Smooth muscle cell (in vitro differentiated cells): ENCODE measurements around the gene PHF20. TPM values are rescaled to one million over a fixed set of nuclear protein-coding genes. Genes with fewer than 3 reads are reported as not detected.
A peak's percentile ranks its signal among the peaks of the same experiment; 100 is the strongest.

Experiments used
- DNase-seq: peaks from one replicate; lab custom pipeline; 2025; ENCODE audit not compliant: unreplicated experiment; lab: John Stamatoyannopoulos, UW
- H2AFZ ChIP-seq: fragments of 200-600 bp; sonication (generic); 2 replicates; pipeline ENCODE4 v1.6.0; 2016; ENCODE audit warnings: antibody characterized with exemption, low read depth, mild to moderate bottlenecking
- H3F3A ChIP-seq: fragments of 200-600 bp; sonication (generic); 2 replicates; pipeline ENCODE4 v1.6.0; 2017; ENCODE audit warnings: antibody characterized with exemption, low read depth
- H3K27ac ChIP-seq: fragments of 200-600 bp; sonication (generic); 2 replicates; pipeline ENCODE4 v1.5.1; 2016; ENCODE audit warnings: low read depth, mild to moderate bottlenecking
- H3K27me3 ChIP-seq: fragments of 200-600 bp; sonication (generic); 2 replicates; pipeline ENCODE4 v1.6.1; 2016; ENCODE audit warnings: low read depth, mild to moderate bottlenecking
- H3K36me3 ChIP-seq: fragments of 200-600 bp; sonication (generic); 2 replicates; pipeline ENCODE4 v1.5.1; 2016; ENCODE audit warnings: low read depth
- H3K4me1 ChIP-seq: fragments of 200-600 bp; sonication (generic); 2 replicates; pipeline ENCODE4 v1.5.1; 2016; ENCODE audit warnings: low read depth
- H3K4me2 ChIP-seq: fragments of 200-600 bp; sonication (generic); 2 replicates; pipeline ENCODE4 v1.6.0; 2016; ENCODE audit warnings: mild to moderate bottlenecking
- H3K4me3 ChIP-seq: fragments of 200-600 bp; sonication (generic); 2 replicates; pipeline ENCODE4 v1.5.1; 2016; ENCODE audit warnings: mild to moderate bottlenecking
- H3K79me2 ChIP-seq: fragments of 200-600 bp; sonication (generic); 2 replicates; pipeline ENCODE4 v1.6.0; 2016; ENCODE audit warnings: low read depth, mild to moderate bottlenecking
- H3K9ac ChIP-seq: fragments of 200-600 bp; sonication (generic); 2 replicates; pipeline ENCODE4 v1.6.0; 2016; ENCODE audit warnings: low read depth
- H3K9me3 ChIP-seq: fragments of 200-600 bp; sonication (generic); replicated peaks from 2 replicates; pipeline ENCODE4 v1.5.1; 2016; ENCODE audit warnings: low read depth
- H4K20me1 ChIP-seq: fragments of 200-600 bp; sonication (generic); 2 replicates; pipeline ENCODE4 v1.6.0; 2016; ENCODE audit warnings: low read depth
- WGBS: methylation state at CpG from one replicate; pipeline ENCODE4 v1.1.7; 2016; ENCODE audit warnings: low lambda C conversion rate; 5-methylcytosine and 5-hydroxymethylcytosine counted together
- polyA plus RNA-seq: library from polyadenylated mRNA; unstranded; fragments of >200 nt; fragmentation: Nextera tagmentation; extraction: Ambion mirVana; gene quantifications from 2 replicates; pipeline ENCODE4 v1.2.1, GENCODE V29; 2016
- total RNA-seq: library from RNA; depleted of rRNA; stranded (reverse); fragments of >200 nt; gene quantifications from 2 replicates; pipeline ENCODE4 v1.2.3, GENCODE V29; 2014
- TF ChIP-seq, protein P1 (sequence below): fragments of 200-600 bp; sonication (generic); IDR thresholded peaks from 2 replicates; pipeline ENCODE4 v1.5.1; 2017; ENCODE audit warnings: borderline replicate concordance, mild to moderate bottlenecking, antibody characterized with exemption; ENCODE audit not compliant: insufficient read depth, poor library complexity, severe bottlenecking

The PHF20 gene
- total and polyA plus RNA-seq, 2 experiments from 2014 or later, result 23.3 to 27.4 TPM

DNA sequence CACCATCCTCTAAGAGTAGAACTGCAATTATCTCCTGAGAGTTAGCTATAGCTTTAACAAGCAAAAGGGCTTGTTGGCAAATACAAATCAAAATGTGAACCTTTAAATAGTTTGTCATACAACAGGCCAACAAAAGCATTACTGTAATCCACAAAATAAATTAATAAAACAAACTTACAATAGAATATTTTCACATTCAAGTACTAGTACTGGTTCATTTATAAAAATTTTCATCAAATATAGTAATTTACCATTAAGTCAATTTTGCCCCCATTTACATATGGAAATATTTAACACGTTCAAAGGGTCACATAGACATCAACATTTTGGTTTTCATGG is 39.2 kb upstream of the PHF20 start:
- WGBS, result 86% methylated on average over 1 of the region's 1 CpG
- no peak overlapping the region for H3K4me3 ChIP-seq
- peaks cover 48% of the 10 kb centered on the region for H3K36me3 ChIP-seq
- no peaks in the 10 kb centered on the region for H3K27me3 ChIP-seq
- peaks cover 22% of the 10 kb centered on the region for H3F3A ChIP-seq
- H3K4me2 ChIP-seq, result no peak overlapping the region
- H2AFZ ChIP-seq, result no peak overlapping the region
- H3K79me2 ChIP-seq, result peaks cover 100% of the 10 kb centered on the region
- TF ChIP-seq, protein P1, sequence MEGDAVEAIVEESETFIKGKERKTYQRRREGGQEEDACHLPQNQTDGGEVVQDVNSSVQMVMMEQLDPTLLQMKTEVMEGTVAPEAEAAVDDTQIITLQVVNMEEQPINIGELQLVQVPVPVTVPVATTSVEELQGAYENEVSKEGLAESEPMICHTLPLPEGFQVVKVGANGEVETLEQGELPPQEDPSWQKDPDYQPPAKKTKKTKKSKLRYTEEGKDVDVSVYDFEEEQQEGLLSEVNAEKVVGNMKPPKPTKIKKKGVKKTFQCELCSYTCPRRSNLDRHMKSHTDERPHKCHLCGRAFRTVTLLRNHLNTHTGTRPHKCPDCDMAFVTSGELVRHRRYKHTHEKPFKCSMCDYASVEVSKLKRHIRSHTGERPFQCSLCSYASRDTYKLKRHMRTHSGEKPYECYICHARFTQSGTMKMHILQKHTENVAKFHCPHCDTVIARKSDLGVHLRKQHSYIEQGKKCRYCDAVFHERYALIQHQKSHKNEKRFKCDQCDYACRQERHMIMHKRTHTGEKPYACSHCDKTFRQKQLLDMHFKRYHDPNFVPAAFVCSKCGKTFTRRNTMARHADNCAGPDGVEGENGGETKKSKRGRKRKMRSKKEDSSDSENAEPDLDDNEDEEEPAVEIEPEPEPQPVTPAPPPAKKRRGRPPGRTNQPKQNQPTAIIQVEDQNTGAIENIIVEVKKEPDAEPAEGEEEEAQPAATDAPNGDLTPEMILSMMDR, result no peak
- no peak overlapping the region for H3K9ac ChIP-seq
- peak overlapping the region; percentile 18 for H3K27ac ChIP-seq
- H4K20me1 ChIP-seq, result peaks cover 100% of the 10 kb centered on the region
- no peak for DNase-seq
- no peaks in the 10 kb centered on the region for H3K9me3 ChIP-seq
- H3K4me1 ChIP-seq, result peaks cover 16% of the 10 kb centered on the region

DNA sequence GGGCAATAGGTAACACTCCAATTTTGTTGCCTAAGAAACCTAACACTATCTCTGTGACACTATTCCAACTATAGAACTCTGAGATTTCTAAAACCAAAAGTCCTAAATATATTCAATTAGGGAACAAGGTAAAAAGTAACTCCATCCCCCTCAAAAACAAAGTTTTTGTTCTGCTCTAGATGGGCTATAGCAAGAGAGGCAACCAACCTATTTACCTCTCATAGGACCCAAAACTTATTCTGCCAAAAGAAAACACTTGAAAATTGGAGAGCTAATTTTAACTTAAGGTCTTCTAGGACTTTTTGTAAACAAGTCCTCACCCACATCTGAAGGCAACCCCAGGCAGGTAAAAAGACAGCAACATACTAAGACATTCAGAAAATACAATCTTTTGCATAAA is 37.4 kb upstream of the PHF20 start:
- Histone ChIP-seq H3K9me3 (no peaks in the 10 kb centered on the region), H3K27ac (peak overlapping the region; percentile 22), H3K4me3 (no peak overlapping the region), H3K36me3 (peaks cover 43% of the 10 kb centered on the region), H3K9ac (no peak overlapping the region), H3F3A (peaks cover 24% of the 10 kb centered on the region), H3K27me3 (no peaks in the 10 kb centered on the region), H3K79me2 (peaks cover 100% of the 10 kb centered on the region), H2AFZ (no peak overlapping the region), H3K4me1 (peaks cover 27% of the 10 kb centered on the region), H3K4me2 (peak overlapping the region; percentile 47), H4K20me1 (peaks cover 100% of the 10 kb centered on the region)
- no peak for DNase-seq
- TF ChIP-seq, protein P1, result no peak

DNA sequence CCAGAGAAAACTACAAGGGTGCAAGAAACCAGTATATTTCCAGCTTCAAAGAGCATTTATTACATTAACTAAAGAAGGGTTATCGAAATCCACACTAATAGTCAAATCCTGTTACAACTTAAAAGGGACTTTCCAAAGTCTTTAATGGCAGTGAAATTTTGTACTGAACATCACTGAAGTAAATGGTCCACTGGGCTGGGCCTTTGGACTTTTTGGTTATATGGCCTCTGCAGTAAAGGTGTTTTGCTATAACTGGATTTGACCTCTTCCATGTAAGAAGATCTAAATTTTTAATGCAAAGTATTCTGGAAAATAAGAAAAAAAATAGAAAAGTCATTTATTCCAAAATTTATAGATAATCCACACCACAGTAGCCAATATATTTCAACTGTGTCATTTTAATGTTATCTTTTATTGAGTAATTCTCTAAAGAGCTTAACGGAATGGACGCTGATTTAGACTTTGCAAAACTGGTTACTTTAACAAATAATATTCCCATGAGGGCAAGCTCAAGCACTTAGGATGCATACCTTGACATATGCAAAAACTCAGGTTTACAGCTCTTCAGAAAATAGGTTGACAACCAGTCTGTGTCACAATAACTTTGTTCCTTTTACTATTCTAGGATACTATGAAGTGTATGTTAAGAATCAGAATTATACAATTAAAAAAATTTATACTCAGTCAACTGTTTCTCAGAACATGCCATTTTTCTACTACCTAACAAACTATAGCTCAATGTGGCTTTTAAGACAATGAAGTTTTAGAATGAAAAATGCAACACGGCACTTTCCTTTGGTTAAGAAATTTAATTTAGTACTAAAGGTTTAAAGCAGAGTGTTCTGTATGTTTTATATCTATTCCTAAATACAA is 36.8 kb upstream of the PHF20 start:
- Histone ChIP-seq H4K20me1 (peaks cover 100% of the 10 kb centered on the region), H3F3A (peaks cover 24% of the 10 kb centered on the region), H3K36me3 (peaks cover 40% of the 10 kb centered on the region), H3K4me3 (no peak overlapping the region), H3K4me1 (peaks cover 34% of the 10 kb centered on the region), H3K9me3 (no peaks in the 10 kb centered on the region), H3K79me2 (peaks cover 100% of the 10 kb centered on the region), H2AFZ (no peak overlapping the region), H3K27ac (peak overlapping the region; percentile 22), H3K9ac (no peak overlapping the region), H3K4me2 (peak overlapping the region; percentile 47), H3K27me3 (no peaks in the 10 kb centered on the region)
- WGBS, result 96% methylated on average over 4 of the region's 4 CpGs
- no peak for DNase-seq
- TF ChIP-seq, protein P1, result no peak
